ENCODE results near the gene C19orf38. TPM values are rescaled to one million over a fixed set of nuclear protein-coding genes. Genes with fewer than 3 reads are reported as not detected.
A peak's percentile ranks its signal among the peaks of the same experiment; 100 is the strongest.

The C19orf38 gene
- total and polyA plus RNA-seq, 4 experiments from 2014 or later, result 0.21 to 0.49 (median 0.36) TPM; not detected in 1

DNA sequence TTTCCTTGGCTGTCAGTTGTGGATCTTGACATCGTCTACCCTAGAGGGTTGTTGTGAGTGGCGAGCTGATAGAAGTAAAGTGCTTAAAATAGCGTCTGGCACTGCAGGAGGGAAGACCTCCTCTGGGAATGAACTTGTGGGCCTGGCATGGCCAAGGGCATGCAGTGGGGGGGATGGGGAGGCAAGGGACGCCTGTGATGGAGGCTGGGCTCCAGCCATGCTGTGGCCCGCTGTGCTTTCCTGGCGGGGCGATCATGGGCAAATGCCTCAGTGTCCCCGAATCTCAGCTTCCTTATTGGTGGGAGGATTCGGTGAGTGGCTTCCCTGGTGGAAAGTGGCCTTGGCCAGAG lies 33.9 kb downstream of the C19orf38 start:
- Histone ChIP-seq H3K27ac (ENCODE audit: low read depth, low read length) (no peak overlapping the region), H3K4me3 (ENCODE audit: low read length in 2 of 2) (no peak overlapping the region), H3K36me3 (ENCODE audit: insufficient read depth, low read length) (no peaks in the 10 kb centered on the region), H3K27me3 (ENCODE audit: insufficient read depth, low read length) (no peaks in the 10 kb centered on the region), H3K4me1 (ENCODE audit: insufficient read depth, low read length) (peaks cover 12% of the 10 kb centered on the region), H3K9me3 (ENCODE audit: control insufficient read depth in 1 of 2, low read length in 2 of 2) (no peaks in the 10 kb centered on the region)
- intact Hi-C loops (cut with micrococcal nuclease), result no loop called here
- no peak overlapping the region for H3K4me3 Mint-ChIP-seq
- peaks cover 8 to 26% (median 17%) of the 10 kb centered on the region in 4 donors for H3K4me1 Mint-ChIP-seq
- no peaks in the 10 kb centered on the region for H3K9me3 Mint-ChIP-seq
- no peaks in the 10 kb centered on the region for H3K27me3 Mint-ChIP-seq
- ChIA-PET CTCF (ENCODE audit: partially characterized antibody) (interaction anchor here (1.7 kb wide), 1 partner anchor 9 kb away, joined by 6 read pairs; no protein-coding TSS in a partner anchor), POLR2A (ENCODE audit: partially characterized antibody) (no interaction called here)
- no peak overlapping the region for H3K27ac Mint-ChIP-seq
- no peak for DNase-seq
- H3K36me3 Mint-ChIP-seq, result no peaks in the 10 kb centered on the region

DNA sequence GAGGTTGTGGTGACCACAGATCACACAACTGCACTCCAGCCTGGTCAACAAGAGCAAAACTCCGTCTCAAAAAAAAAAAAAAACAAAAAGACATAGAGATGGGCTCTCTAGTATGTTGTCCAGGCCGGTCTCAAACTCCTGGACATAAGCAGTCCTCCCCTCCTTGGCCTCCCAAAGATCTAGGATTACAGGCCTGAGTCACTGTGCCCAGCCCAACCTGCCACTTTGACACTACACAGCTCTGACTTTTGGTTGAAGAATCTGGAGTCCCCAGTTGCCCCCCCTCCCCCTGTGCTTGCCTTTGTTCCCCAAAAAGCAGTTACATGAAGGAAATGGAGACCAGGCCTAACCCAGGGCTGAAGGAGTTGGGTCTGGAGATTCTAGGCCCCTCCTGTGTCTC lies 36.1 kb downstream of the C19orf38 start:
- CTCF ChIA-PET (ENCODE audit: partially characterized antibody), result no interaction called here
- Mint-ChIP-seq H3K27me3 (no peaks in the 10 kb centered on the region), H3K36me3 (no peaks in the 10 kb centered on the region), H3K9me3 (no peaks in the 10 kb centered on the region), H3K27ac (peak overlapping the region in 1 of 7 donors; percentile 63), H3K4me1 (peaks cover 1 to 12% (median 4%) of the 10 kb centered on the region in 4 donors), H3K4me3 (no peak overlapping the region)
- H3K27me3 ChIP-seq (ENCODE audit: insufficient read depth, low read length), result no peaks in the 10 kb centered on the region
- DNase-seq, result no peak
- POLR2A ChIA-PET (ENCODE audit: partially characterized antibody), result no interaction called here
- H3K9me3 ChIP-seq (ENCODE audit: control insufficient read depth in 1 of 2, low read length in 2 of 2), result no peaks in the 10 kb centered on the region
- H3K4me3 ChIP-seq (ENCODE audit: low read length in 2 of 2), result no peak overlapping the region
- no peaks in the 10 kb centered on the region for H3K36me3 ChIP-seq (ENCODE audit: insufficient read depth, low read length)
- intact Hi-C loops (cut with micrococcal nuclease), result no loop called here
- H3K27ac ChIP-seq (ENCODE audit: low read depth, low read length), result no peak overlapping the region
- H3K4me1 ChIP-seq (ENCODE audit: insufficient read depth, low read length), result peaks cover 8% of the 10 kb centered on the region

DNA sequence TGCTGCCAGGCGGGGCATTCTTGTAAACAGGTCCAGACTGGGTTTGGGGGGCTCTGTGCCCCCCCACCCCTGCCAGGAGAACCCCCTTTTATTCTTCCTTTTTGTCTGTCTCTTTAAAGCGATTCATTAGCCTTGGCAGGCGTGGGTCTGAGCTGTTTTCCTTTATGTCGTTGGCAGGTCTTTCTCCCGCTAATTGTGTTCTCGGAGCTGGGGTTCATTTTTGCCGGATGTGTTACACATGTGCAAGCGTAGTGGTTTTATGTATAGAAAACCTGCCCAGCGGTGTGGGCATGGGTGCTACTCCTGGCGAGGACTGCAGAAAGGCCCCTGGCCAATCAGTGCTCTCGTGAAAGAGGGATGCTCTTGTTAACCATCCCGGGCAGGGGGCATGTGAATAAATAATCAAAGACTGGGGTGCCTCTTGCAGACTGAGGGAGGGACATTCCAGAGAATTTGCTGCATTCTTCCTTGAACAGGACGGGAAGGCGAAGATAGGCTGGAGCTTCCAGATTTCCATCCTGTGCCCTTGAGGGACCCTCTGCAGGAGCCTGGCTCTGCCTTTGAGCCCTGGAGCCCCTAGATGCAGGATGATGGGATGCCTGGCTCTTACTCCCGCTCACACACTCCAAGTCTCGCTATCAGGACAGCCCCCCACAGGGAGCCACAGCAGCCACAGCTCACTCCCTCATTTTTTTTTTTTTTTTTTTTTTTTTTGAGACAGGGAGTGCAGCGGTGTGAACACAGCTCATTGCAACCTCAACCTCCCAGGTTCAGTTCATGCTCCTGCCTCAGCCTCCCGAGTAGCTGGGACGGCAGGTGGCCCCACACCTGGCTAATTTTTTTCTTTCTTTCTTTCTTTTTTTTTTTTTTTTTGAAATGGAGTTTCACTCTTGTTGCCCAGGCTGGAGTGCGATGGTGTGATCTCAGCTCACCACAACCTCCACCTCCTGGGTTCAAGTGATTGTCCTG lies 37.3 kb downstream of the C19orf38 start:
- no peaks in the 10 kb centered on the region for H3K9me3 ChIP-seq (ENCODE audit: control insufficient read depth in 1 of 2, low read length in 2 of 2)
- H3K27me3 ChIP-seq (ENCODE audit: insufficient read depth, low read length), result no peaks in the 10 kb centered on the region
- intact Hi-C loops (cut with micrococcal nuclease), result no loop called here
- POLR2A ChIA-PET (ENCODE audit: partially characterized antibody), result interaction anchor here (0.7 kb wide), 1 partner anchor 277 kb away, joined by 3 read pairs; no protein-coding TSS in a partner anchor
- Mint-ChIP-seq H3K4me3 (no peak overlapping the region), H3K27me3 (no peaks in the 10 kb centered on the region), H3K27ac (no peak overlapping the region), H3K4me1 (peaks cover 0 to 5% (median 0%) of the 10 kb centered on the region in 4 donors), H3K9me3 (no peaks in the 10 kb centered on the region), H3K36me3 (no peaks in the 10 kb centered on the region)
- no peaks in the 10 kb centered on the region for H3K4me1 ChIP-seq (ENCODE audit: insufficient read depth, low read length)
- H3K4me3 ChIP-seq (ENCODE audit: low read length in 2 of 2), result no peak overlapping the region
- no peak for DNase-seq
- no peaks in the 10 kb centered on the region for H3K36me3 ChIP-seq (ENCODE audit: insufficient read depth, low read length)
- CTCF ChIA-PET (ENCODE audit: partially characterized antibody), result interaction anchor here (0.6 to 1.3 kb wide), 2 partner anchors 31 to 155 kb away, joined by 3 to 4 read pairs; no protein-coding TSS in a partner anchor
- H3K27ac ChIP-seq (ENCODE audit: low read depth, low read length), result no peak overlapping the region

DNA sequence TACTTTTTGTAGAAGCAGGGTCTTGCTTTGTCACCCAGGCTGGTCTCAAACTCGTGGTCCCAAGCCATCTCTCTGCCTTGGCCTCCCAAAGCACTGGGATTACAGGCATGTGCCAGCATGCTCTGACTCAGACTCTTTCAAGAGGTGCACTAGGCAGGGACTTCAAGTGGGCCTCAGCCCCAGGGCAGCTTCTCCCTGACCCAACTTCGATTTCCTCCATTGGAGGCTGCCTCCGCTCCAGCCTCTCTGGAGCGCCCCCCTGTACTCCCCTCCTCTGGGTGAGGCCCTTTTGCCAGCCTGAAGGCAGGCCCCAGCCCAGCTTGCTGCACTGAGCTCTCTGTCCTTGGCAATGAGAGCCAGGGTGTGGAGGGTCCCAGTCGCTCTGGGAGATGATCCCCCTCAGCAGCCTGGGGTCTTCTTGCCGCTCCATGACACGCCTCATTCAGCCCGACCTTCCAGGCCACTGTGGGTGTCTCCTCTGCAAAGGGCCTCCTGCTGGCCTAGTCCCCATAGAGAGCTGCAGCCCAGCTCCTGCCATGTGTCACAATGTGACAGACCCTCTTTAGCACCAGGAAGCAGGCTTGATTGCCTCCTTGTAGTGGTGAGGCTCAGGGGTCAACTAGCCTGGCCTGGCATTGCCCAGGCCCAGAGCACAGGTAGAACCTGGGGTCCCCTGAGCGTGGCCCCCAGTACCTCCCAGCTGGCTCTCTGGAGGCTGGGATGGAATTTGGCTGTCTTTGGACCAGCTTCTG lies 39.6 kb downstream of the C19orf38 start:
- Mint-ChIP-seq H3K36me3 (no peaks in the 10 kb centered on the region), H3K4me3 (no peak overlapping the region), H3K27ac (peak overlapping the region in 1 of 7 donors; percentile 59), H3K9me3 (no peaks in the 10 kb centered on the region), H3K27me3 (no peaks in the 10 kb centered on the region), H3K4me1 (peaks cover 0 to 5% (median 3%) of the 10 kb centered on the region in 4 donors)
- POLR2A ChIA-PET (ENCODE audit: partially characterized antibody), result no interaction called here
- Histone ChIP-seq H3K36me3 (ENCODE audit: insufficient read depth, low read length) (no peaks in the 10 kb centered on the region), H3K9me3 (ENCODE audit: control insufficient read depth in 1 of 2, low read length in 2 of 2) (no peaks in the 10 kb centered on the region), H3K27ac (ENCODE audit: low read depth, low read length) (no peak overlapping the region), H3K4me1 (ENCODE audit: insufficient read depth, low read length) (no peaks in the 10 kb centered on the region), H3K4me3 (ENCODE audit: low read length in 2 of 2) (no peak overlapping the region), H3K27me3 (ENCODE audit: insufficient read depth, low read length) (no peaks in the 10 kb centered on the region)
- DNase-seq, result no peak
- CTCF ChIA-PET (ENCODE audit: partially characterized antibody), result interaction anchor here (2.2 kb wide), 1 partner anchor 24 kb away, joined by 7 read pairs; no protein-coding TSS in a partner anchor
- intact Hi-C loops (cut with micrococcal nuclease), result no loop called here

DNA sequence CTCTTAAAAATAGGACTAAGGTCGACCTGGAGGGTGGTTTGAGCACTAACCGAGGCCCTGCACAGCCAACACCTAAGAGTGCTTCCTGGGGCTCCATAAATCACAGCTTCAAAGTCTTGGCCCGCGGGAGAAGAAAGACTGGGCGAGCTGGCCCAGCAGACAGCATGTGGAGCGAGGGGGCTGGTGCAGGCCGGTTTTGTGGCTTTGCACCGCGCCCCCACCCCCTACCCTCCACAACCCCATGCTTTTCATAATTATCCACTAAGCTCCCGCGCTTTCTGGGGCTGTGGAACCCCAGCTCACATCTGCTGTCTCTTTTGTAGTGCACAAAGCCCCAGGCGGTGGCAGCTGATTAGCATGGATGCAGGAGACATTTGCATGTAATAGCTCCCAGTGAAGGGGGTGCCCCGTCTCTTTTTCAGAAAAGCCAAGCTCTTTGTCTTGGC lies 40.2 kb downstream of the C19orf38 start:
- Mint-ChIP-seq H3K27ac (no peak overlapping the region), H3K9me3 (no peaks in the 10 kb centered on the region), H3K27me3 (no peaks in the 10 kb centered on the region), H3K36me3 (no peaks in the 10 kb centered on the region), H3K4me3 (no peak overlapping the region), H3K4me1 (peaks cover 0 to 5% (median 3%) of the 10 kb centered on the region in 4 donors)
- Histone ChIP-seq H3K36me3 (ENCODE audit: insufficient read depth, low read length) (no peaks in the 10 kb centered on the region), H3K27me3 (ENCODE audit: insufficient read depth, low read length) (no peaks in the 10 kb centered on the region), H3K4me1 (ENCODE audit: insufficient read depth, low read length) (no peaks in the 10 kb centered on the region), H3K27ac (ENCODE audit: low read depth, low read length) (no peak overlapping the region), H3K4me3 (ENCODE audit: low read length in 2 of 2) (no peak overlapping the region), H3K9me3 (ENCODE audit: control insufficient read depth in 1 of 2, low read length in 2 of 2) (no peaks in the 10 kb centered on the region)
- no peak for DNase-seq
- intact Hi-C loops (cut with micrococcal nuclease), result no loop called here
- POLR2A ChIA-PET (ENCODE audit: partially characterized antibody), result no interaction called here
- CTCF ChIA-PET (ENCODE audit: partially characterized antibody), result interaction anchor here (0.8 to 2.2 kb wide), 2 partner anchors 15 to 24 kb away, joined by 4 to 7 read pairs; no protein-coding TSS in a partner anchor

DNA sequence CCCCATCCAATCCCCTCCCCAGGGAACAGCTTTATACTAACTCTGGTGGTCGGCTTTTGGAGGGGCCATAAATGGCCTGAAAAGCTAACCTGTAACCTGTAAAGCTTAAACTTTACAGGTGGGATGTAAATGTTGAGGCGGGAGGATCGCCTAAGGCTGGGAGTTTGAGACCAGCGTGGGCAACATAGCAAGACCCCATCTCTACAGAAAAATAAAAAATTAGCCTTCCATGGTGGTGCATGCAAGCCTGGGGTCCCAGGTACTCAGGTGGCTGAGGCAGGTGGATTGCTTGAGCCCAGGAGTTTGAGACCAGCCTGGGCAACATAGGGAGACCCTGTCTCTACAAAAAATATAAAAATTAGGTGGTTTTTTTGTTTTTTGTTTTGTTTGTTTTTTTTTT lies 41.7 kb downstream of the C19orf38 start:
- H3K9me3 Mint-ChIP-seq, result no peaks in the 10 kb centered on the region
- no peaks in the 10 kb centered on the region for H3K4me1 ChIP-seq (ENCODE audit: insufficient read depth, low read length)
- no peak for DNase-seq
- H3K27ac ChIP-seq (ENCODE audit: low read depth, low read length), result no peak overlapping the region
- H3K27me3 Mint-ChIP-seq, result no peaks in the 10 kb centered on the region
- intact Hi-C loops (cut with micrococcal nuclease), result no loop called here
- H3K9me3 ChIP-seq (ENCODE audit: control insufficient read depth in 1 of 2, low read length in 2 of 2), result no peaks in the 10 kb centered on the region
- ChIA-PET CTCF (ENCODE audit: partially characterized antibody) (interaction anchor here (0.9 to 2.2 kb wide), 2 partner anchors 26 to 53 kb away, joined by 3 to 7 read pairs; no protein-coding TSS in a partner anchor), POLR2A (ENCODE audit: partially characterized antibody) (no interaction called here)
- H3K27ac Mint-ChIP-seq, result no peak overlapping the region
- H3K36me3 ChIP-seq (ENCODE audit: insufficient read depth, low read length), result no peaks in the 10 kb centered on the region
- H3K4me3 ChIP-seq (ENCODE audit: low read length in 2 of 2), result no peak overlapping the region
- H3K36me3 Mint-ChIP-seq, result no peaks in the 10 kb centered on the region
- H3K4me3 Mint-ChIP-seq, result no peak overlapping the region
- H3K27me3 ChIP-seq (ENCODE audit: insufficient read depth, low read length), result no peaks in the 10 kb centered on the region
- H3K4me1 Mint-ChIP-seq, result peaks cover 0 to 5% (median 3%) of the 10 kb centered on the region in 4 donors

All from CD4-positive, alpha-beta memory T cell (primary cell).